AG08395 (cell line): ENCODE data around the gene LYPD6.
"Not testable (repeated sequence)": the region's sequence is repeated elsewhere in the genome, so short reads cannot be mapped to it uniquely, and the experiment has no call there.

ENCODE experiments used
- DNase-seq: peaks from one replicate; pipeline ENCODE4 v3.0.0; 2012; ENCODE audit warnings: mixed read lengths, low spot score

Gene LYPD6

GRCh38 chr2:149456285-149456684 is 125.9 kb downstream of the LYPD6 start:
- no peak for DNase-seq

DNA sequence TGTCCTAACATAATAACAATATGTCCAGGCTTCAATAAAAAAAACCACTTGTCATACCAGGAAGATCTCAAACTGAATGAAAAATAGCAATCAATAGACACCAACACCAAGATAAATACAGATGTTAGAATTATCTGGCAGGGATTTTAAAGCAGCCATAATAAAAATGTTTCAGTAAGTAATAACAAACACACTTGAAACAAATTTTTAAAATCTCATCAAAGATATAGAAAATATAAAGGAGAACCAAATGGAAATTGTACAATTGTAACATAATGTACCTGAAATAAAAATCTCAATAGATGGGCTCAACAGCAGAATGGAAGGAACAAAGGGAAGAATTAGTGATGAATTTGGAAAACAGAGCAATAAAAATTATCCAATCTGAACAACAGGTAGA is 128.1 kb downstream of the LYPD6 start:
- DNase-seq, result no peak

DNA sequence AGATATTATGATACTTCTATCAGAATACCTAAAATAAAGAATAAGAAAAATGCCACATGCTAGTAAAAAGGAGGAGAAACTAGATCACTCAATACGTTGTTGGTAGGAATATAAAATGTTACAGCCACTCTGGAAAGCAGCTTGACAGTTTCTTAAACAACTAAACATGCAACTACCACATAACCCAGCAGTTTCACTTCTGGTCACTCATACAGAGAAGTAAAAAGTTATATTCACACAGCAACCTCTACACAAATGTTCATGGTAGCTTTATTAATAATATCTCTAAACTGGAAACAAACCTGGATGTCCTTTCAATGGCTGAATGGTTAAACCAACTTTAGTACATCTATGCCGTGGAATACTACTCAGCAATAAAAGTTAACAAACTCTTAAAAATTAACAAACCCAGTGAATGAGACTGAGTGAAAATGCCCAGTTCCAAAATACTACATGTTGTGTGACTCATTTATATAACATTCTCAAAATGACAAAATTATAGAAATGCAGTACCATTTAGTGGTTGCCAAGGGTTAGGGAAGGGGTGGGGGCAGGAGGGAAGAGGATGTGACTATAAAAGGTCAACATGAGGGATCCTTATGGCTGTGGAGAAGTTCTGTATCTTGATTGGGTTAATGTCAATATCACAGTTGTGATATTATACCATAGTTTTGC is 133.1 kb downstream of the LYPD6 start:
- DNase-seq, result no peak

DNA sequence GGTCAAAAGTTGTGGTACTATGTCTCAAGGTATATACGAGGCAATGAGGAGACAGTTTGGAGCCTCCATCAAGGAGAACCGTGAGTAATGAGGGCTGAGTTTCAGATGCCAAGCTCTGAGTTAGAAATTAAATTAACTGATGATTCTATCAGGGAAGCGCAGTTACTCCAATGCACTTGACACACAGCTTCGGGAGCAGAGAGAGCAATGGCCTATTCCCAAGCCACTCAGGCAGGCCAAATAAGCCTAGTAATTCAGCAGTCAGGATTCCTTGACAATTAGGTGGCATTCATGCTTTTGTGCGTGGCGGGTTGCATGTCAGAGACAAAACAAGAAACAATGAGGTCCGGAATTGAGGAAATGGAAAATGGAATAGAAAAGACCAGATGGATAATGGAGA is 134.0 kb downstream of the LYPD6 start:
- no peak for DNase-seq

GRCh38 chr2:149465873-149466272 is 135.5 kb downstream of the LYPD6 start:
- no peak for DNase-seq

DNA sequence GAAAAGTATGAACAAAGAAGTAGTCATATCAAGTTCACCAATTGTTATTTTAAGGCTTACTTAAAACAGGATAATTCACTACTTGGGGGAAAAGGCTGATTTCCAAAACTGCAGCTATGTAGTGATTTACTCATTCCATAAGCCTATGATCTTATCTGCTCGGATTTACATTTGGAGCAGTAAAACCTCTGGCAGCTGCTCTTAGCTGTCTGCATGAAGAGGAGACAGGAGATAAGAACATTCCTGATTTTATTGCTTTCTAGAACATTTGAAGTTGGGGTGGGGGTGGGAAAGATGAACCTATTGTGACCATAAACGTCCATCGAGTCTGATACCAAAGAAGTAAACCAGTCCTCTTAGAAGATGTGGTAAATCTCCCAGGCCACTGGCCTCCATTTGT is 136.2 kb downstream of the LYPD6 start:
- no peak for DNase-seq

GRCh38 chr2:149467436-149467835 is 137.0 kb downstream of the LYPD6 start:
- no peak for DNase-seq

- no peak for DNase-seq
Measured at GRCh38 chr2:149468636-149469035, 138.2 kb downstream of the LYPD6 start.

DNA sequence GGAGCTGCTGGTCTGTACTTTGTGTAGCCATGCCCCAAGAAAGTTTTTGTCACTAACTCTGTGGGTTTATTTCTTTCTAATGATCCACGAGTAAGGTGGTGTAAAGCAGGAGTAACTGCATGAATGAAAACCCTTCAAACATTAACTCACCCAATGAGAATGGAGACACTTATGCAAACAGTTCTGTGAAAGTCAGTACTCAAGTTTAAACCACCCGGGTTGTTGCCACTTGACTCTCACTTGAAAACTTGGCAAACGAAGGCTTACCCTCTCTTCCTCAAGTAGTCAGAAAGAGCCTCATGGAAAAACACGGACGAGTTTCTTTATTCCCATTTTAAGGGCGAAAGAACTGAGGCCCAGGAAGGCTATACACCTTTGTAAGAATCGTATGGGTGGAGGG is 139.7 kb downstream of the LYPD6 start:
- DNase-seq, result no peak

DNA sequence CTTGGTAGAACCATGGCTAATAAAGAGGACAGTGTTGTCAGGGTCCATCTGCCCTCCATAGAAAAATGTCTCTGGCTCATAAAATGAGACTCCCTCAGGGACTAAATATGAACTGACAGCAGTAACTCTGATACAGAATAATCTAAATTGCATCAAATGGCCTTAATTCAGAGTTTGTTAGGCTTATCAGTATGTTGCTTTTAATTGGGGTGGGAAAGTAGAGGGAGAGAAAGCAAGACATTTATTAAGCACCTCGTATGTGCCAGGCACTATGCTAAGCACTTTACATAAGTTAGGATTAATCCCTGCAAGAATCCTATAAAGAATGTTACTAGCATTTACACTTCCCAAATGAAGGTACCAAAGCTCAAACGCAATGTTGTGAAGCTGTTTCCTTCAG is 142.0 kb downstream of the LYPD6 start:
- DNase-seq, result no peak

DNA sequence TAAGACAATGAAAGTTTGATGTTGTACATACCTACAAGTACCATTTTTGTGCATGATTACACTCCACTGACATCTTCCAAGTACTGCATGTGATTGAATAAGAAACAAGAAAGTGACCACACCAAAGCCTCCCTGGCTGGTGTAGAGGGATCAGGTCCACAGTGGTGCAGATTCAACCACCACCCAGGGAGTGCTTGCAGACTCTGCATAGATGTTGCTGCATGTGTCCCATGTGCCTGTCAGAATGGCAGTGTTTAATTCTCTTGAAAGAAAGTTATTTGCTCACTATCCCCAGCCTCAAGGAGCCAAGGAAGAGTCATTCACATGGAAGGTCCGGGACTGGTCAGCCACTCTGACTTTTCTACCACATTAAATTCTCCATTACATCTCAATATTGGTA is 142.7 kb downstream of the LYPD6 start:
- no peak for DNase-seq

DNA sequence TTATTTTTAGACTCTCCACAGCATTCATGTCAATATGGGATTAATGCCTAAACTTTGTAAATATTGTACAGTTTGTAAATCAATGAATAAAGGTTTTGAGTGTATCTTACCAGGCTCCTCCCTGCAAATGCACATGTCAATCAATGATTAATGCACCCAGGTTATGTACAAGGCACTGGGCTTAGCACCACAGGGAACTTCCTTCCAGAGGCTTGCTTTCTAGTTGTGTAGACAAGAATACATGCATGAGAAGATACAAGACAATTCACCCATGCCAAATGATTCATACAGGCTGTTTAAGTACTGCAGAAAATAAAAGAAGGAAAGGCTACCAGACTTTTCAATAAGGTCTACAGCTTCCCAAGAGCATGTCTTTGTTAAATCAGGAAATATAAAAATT is 143.1 kb downstream of the LYPD6 start:
- DNase-seq, result no peak

- DNase-seq, result no peak
Measured at GRCh38 chr2:149483004-149483605, 152.7 kb downstream of the LYPD6 start.

DNA sequence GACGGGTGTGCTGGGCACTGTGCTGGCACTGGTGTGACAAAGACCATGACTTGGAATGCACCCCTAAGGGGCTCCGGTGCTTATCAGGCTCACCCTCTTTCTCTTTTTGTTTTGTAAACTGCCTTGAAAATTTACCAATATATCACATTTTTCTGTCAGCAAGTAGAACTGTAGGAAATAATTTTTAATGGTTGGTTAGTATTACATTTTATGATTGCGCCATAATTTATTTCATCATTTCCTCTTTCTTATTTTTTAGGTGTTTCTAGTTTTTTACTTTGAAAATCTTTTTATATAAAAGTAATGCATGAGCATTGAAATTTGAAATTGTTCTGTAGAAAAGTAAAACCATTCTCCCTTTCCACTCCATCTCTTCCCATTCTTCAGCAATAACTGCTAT is 156.3 kb downstream of the LYPD6 start:
- DNase-seq, result no peak

DNA sequence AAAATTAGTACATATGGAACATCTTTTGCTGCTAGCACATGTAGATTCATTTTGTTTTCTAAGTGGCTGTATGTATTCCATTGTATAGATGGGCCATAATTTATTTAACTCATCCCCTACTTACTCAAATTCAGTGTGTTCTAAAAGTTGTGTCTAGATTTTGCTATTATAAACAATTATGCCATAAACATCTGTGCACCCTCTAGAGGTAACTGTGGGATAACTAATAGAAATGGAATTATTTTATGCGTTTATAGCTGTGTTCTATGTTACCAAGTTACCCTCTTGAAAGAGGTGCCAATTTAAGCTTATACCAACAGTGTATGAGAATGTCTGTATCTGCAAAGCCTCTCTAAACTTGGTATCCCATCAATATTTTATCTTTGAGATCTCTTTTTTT is 156.8 kb downstream of the LYPD6 start:
- no peak for DNase-seq

- DNase-seq, result no peak
Measured at GRCh38 chr2:149488706-149489440, 158.5 kb downstream of the LYPD6 start.

DNA sequence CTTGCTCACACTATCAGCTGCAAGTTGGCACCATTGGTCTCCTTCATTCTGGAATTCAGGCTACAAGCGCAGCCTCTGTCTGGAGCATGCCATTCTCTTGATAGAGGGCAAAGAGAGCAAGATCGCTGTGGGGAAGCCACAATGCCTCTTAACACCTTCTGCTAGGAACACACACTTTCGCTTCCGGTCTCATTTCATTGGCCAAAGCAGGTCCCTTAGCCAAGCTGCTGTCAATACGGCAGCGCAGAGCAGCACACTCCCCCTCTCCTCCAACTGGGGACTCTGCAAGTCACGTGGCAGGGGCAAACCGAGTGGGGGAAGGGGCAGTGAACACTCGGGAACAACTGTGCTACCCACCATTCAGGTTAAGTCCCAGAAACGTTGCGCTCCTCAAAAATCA is 159.1 kb downstream of the LYPD6 start:
- DNase-seq, result no peak

- peak; percentile 70 for DNase-seq
Measured at GRCh38 chr2:149490296-149490695, 159.9 kb downstream of the LYPD6 start.

DNA sequence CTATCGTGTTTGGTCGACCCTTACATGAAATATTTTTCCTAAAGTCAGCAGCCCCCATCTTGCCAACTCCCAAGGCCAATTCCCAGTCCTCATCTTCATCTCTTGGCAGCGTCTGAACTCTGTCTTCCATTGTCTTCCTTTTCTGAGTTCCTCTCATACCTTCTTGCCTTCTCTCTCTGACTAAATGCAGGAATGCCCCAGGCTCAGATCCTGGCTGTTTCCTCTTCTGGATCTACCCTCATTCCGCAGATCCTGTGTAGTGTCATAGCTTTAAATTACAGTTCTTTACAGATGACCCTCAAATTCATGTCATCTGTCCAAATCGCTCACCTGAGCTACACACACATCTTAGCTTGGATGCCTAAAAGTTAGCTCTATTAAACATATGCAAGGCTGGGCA is 162.5 kb downstream of the LYPD6 start:
- no peak for DNase-seq

GRCh38 chr2:149499204-149499603 is 168.8 kb downstream of the LYPD6 start:
- not testable (repeated sequence) for DNase-seq

DNA sequence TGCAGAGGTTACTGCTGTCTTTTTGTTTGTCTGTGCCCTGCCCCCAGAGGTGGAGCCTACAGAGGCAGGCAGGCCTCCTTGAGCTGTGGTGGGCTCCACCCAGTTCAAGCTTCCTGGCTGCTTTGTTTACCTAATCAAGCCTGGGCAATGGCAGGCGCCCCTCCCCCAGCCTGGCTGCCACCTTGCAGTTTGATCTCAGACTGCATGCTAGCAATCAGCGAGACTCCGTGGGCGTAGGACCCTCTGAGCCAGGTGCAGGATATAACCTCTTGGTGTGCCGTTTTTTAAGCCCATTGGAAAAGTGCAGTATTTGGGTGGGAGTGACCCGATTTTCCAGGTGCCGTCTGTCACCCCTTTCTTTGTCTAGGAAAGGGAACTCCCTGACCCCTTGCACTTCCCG is 176.4 kb downstream of the LYPD6 start:
- not testable (repeated sequence) for DNase-seq

DNA sequence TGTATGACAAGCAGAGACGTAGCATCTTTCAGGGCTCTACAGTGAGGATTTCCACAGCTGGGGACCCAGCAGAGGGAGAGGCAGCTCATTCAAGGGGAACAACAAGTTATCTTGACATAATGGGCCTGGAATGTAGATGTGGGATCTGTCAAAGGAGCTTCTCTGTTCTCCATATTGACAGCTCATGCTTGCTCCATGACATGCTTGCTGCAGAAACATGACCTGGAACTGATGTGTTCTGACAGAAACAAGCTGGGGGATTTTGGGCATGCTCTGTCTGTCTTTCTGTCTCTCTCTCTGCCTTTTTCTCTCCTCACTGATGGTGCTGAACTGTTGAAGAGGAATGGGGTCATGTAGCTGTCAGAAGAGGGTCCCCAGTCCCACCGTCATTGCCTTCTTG is 177.6 kb downstream of the LYPD6 start:
- no peak for DNase-seq

DNA sequence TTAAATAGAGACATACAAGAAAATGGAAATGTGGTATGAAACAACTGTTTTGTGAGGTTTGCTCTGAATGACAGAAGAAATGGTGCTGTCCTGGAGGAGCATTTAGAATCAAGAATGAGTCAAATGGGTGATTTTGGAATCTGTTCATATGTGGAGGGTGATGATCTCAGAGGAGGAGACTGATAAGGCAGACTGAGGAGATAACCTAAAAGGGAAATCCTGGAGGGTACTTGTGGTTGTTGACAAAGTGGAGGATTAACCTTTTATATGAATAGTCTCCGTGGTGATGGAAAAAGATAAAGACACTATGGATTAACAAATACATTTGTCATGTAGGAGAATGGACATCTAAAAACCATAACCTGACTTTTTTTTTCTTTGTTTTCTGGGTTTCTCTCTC is 183.1 kb downstream of the LYPD6 start:
- no peak for DNase-seq
